ENCODE measurements around the gene SULF2. TPM values are rescaled to one million over a fixed set of nuclear protein-coding genes. Genes with fewer than 3 reads are reported as not detected.

SULF2 gene
- total and polyA plus RNA-seq, 9 of the 15 experiments (the other 6 are each of a cell fraction or from before 2014, with no cell fraction given), result 0.33 TPM; not detected in 8

- 0% methylated on average over 5 of the region's 5 CpGs for WGBS (ENCODE audit: insufficient coverage, low coverage, missing lambda C conversion rate)
- ChIA-PET POLR2A (no interaction called here), CTCF (ENCODE audit: low intra/inter-chr PET ratio) (no interaction called here)
- TF ChIP-seq KAT2B (IDR thresholded peaks at IDR 0.05; ENCODE audit: low read depth, low read length), result no peak
- no peak for TF ChIP-seq TCF7 (IDR thresholded peaks at IDR 0.05; ENCODE audit: borderline replicate concordance)
- no peak for TF ChIP-seq XRCC5 (IDR thresholded peaks at IDR 0.05; ENCODE audit: low read depth, low read length)
- no peak for TF ChIP-seq TSHZ1 (CRISPR knock-in tag; IDR thresholded peaks at IDR 0.05)
- no peak for TF ChIP-seq ZNF274 (IDR thresholded peaks at IDR 0.05; ENCODE audit: borderline replicate concordance, low read depth, low read length)
- no peak for TF ChIP-seq ZNF444 (CRISPR knock-in tag; IDR thresholded peaks at IDR 0.05)
- TF ChIP-seq, protein P1, sequence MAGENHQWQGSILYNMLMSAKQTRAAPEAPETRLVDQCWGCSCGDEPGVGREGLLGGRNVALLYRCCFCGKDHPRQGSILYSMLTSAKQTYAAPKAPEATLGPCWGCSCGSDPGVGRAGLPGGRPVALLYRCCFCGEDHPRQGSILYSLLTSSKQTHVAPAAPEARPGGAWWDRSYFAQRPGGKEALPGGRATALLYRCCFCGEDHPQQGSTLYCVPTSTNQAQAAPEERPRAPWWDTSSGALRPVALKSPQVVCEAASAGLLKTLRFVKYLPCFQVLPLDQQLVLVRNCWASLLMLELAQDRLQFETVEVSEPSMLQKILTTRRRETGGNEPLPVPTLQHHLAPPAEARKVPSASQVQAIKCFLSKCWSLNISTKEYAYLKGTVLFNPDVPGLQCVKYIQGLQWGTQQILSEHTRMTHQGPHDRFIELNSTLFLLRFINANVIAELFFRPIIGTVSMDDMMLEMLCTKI (IDR thresholded peaks at IDR 0.05; ENCODE audit: partially characterized antibody), result no peak
- TF ChIP-seq, protein P2, sequence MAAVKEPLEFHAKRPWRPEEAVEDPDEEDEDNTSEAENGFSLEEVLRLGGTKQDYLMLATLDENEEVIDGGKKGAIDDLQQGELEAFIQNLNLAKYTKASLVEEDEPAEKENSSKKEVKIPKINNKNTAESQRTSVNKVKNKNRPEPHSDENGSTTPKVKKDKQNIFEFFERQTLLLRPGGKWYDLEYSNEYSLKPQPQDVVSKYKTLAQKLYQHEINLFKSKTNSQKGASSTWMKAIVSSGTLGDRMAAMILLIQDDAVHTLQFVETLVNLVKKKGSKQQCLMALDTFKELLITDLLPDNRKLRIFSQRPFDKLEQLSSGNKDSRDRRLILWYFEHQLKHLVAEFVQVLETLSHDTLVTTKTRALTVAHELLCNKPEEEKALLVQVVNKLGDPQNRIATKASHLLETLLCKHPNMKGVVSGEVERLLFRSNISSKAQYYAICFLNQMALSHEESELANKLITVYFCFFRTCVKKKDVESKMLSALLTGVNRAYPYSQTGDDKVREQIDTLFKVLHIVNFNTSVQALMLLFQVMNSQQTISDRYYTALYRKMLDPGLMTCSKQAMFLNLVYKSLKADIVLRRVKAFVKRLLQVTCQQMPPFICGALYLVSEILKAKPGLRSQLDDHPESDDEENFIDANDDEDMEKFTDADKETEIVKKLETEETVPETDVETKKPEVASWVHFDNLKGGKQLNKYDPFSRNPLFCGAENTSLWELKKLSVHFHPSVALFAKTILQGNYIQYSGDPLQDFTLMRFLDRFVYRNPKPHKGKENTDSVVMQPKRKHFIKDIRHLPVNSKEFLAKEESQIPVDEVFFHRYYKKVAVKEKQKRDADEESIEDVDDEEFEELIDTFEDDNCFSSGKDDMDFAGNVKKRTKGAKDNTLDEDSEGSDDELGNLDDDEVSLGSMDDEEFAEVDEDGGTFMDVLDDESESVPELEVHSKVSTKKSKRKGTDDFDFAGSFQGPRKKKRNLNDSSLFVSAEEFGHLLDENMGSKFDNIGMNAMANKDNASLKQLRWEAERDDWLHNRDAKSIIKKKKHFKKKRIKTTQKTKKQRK (IDR thresholded peaks at IDR 0.05; ENCODE audit: borderline replicate concordance, low read depth, low read length), result no peak
- TF ChIP-seq RB1 (IDR thresholded peaks at IDR 0.05; ENCODE audit: low read depth), result no peak
- no peak for TF ChIP-seq CBX3 (IDR thresholded peaks at IDR 0.05; ENCODE audit: borderline replicate concordance in 1 of 2, low read length in 2 of 2)
- FAIRE-seq (no peak), ATAC-seq (no peak), DNase-seq (ENCODE audit: extremely low read depth in 1 of 4, low spot score in 3 of 4) (no peak)
- Histone ChIP-seq H3K4me3 (no peak overlapping the region), H3K9me1 (ENCODE audit: control insufficient read depth, insufficient read depth, low read length) (no peaks in the 10 kb centered on the region), H3K79me2 (ENCODE audit: control insufficient read depth, insufficient read depth, low read length) (no peaks in the 10 kb centered on the region), H3K4me1 (replicated peaks in 1 of 2; ENCODE audit: control insufficient read depth in 2 of 2, insufficient read depth in 2 of 2, low read length in 2 of 2) (no peaks in the 10 kb centered on the region), H2AFZ (ENCODE audit: low read depth, low read length) (no peak overlapping the region), H3K36me3 (ENCODE audit: control insufficient read depth, insufficient read depth, low read length) (no peaks in the 10 kb centered on the region), H3K9me3 (replicated peaks; ENCODE audit: control insufficient read depth, insufficient read depth, low read depth, low read length) (no peaks in the 10 kb centered on the region), H3K9ac (ENCODE audit: insufficient read depth in 1 of 2, low read depth in 2 of 2, low read length in 2 of 2) (no peak overlapping the region), H3K4me2 (ENCODE audit: insufficient read depth, low read length) (no peak overlapping the region), H3K27me3 (ENCODE audit: control insufficient read depth in 2 of 2, insufficient read depth in 2 of 2, low read length in 2 of 2) (peaks cover 27 to 60% of the 10 kb centered on the region in 2 experiments; a peak in 4 of 5 replicates), H3K27ac (ENCODE audit: extremely low read depth, low read depth, low read length) (no peak overlapping the region), H4K20me1 (replicated peaks; ENCODE audit: control insufficient read depth, insufficient read depth, low read length) (no peaks in the 10 kb centered on the region)
- intact Hi-C loops (cut with micrococcal nuclease), result no loop called here
- in situ Hi-C loops (cut with MboI), result no loop called here
- BruUV-seq (replicated peaks), result no TSS peak
Measured at GRCh38 chr20:47775039-47775438, 10.2 kb downstream of the SULF2 start.
